Activated naive CD8-positive, alpha-beta T cell treated with anti-CD3 and anti-CD28 coated beads, Interleukin-2, amount 10 ng/mL, durations not matched to agents 7 days and 5 days (primary cell): Measurements from ENCODE around the gene PLEKHM3. TPM values are rescaled to one million over a fixed set of nuclear protein-coding genes. Genes with fewer than 3 reads are reported as not detected.
"Not testable (repeated sequence)": the region's sequence is repeated elsewhere in the genome, so short reads cannot be mapped to it uniquely, and the experiment has no call there.

ENCODE experiments used
- ATAC-seq: fragments of 150-1000 bp; cut with Tn5 transposase; one replicate; pipeline ENCODE4 v1.10.0; 2021; ENCODE audit warnings: low read depth, moderate library complexity
- POLR2A ChIA-PET: fragments of 350-600 bp; sonication (Branson Sonifier 250); formaldehyde crosslinking; loops from one replicate; lab custom pipeline; 2021; ENCODE audit warnings: antibody characterized with exemption; lab: Charles Lee
- DNase-seq: peaks from one replicate; pipeline ENCODE4 v3.0.0; 2021
- H3K27ac Mint-ChIP-seq: one replicate; pipeline ENCODE4 v1.8.0; 2022; ENCODE audit warnings: mild to moderate bottlenecking, mixed read lengths
- H3K27me3 Mint-ChIP-seq: one replicate; pipeline ENCODE4 v1.8.0; 2022; ENCODE audit warnings: mild to moderate bottlenecking, moderate library complexity, mixed read lengths
- H3K36me3 Mint-ChIP-seq: one replicate; pipeline ENCODE4 v1.8.0; 2021; ENCODE audit warnings: mild to moderate bottlenecking, mixed read lengths
- H3K4me1 Mint-ChIP-seq: one replicate; pipeline ENCODE4 v1.8.0; 2021; ENCODE audit warnings: mixed read lengths
- H3K4me3 Mint-ChIP-seq: one replicate; pipeline ENCODE4 v1.8.0; 2022; ENCODE audit warnings: mild to moderate bottlenecking, moderate library complexity, mixed read lengths
- H3K9me3 Mint-ChIP-seq: one replicate; pipeline ENCODE4 v1.8.0; 2021; ENCODE audit warnings: mixed read lengths
- total RNA-seq, 2 experiments: library from RNA; stranded (reverse); gene quantifications; one replicate each; pipeline ENCODE4 v1.2.3, GENCODE V29; 2021

PLEKHM3 gene
- total RNA-seq, 2 experiments from 2014 or later, result 8.7 to 9.5 TPM

DNA sequence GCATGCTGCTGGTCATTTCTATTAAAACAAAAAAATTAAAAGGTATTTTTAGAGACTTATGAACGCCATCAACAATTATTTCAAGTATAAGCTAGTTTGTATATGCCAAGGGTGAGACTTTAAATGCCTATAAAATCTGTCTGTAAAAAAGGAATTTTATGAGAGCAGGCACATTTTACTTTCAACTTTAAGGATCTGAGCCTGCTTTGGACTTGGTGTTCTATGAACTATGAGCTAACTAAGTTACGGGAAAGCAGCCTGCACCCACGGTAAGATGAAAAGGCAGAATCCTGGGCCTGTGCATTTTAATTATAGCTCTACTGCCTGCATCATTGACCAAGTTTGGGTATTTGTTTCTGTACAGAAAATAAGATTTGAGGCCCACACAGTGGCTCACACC is 95.4 kb downstream of the PLEKHM3 start:
- peaks cover 4% of the 10 kb centered on the region for H3K4me1 Mint-ChIP-seq
- POLR2A ChIA-PET, result no interaction called here
- ATAC-seq (no peak), DNase-seq (no peak)
- H3K4me3 Mint-ChIP-seq, result no peak overlapping the region
- H3K27me3 Mint-ChIP-seq, result no peaks in the 10 kb centered on the region
- H3K9me3 Mint-ChIP-seq, result no peaks in the 10 kb centered on the region
- no peak overlapping the region for H3K27ac Mint-ChIP-seq
- H3K36me3 Mint-ChIP-seq, result no peaks in the 10 kb centered on the region

GRCh38 chr2:207928079-207928478 is 97.2 kb downstream of the PLEKHM3 start:
- no peak for DNase-seq
- no peak for ATAC-seq
- POLR2A ChIA-PET, result no interaction called here
- Mint-ChIP-seq H3K4me1 (peaks cover 4% of the 10 kb centered on the region), H3K9me3 (no peaks in the 10 kb centered on the region), H3K36me3 (no peaks in the 10 kb centered on the region), H3K27ac (no peak overlapping the region), H3K27me3 (no peaks in the 10 kb centered on the region), H3K4me3 (no peak overlapping the region)

- Mint-ChIP-seq H3K36me3 (peaks cover 2% of the 10 kb centered on the region), H3K4me1 (peaks cover 4% of the 10 kb centered on the region), H3K27me3 (no peaks in the 10 kb centered on the region), H3K9me3 (no peaks in the 10 kb centered on the region), H3K27ac (no peak overlapping the region), H3K4me3 (no peak overlapping the region)
- ATAC-seq, result no peak
- POLR2A ChIA-PET, result no interaction called here
- no peak for DNase-seq
Measured at GRCh38 chr2:207926989-207927300, 98.4 kb downstream of the PLEKHM3 start.

GRCh38 chr2:207926133-207926988 is 99.0 kb downstream of the PLEKHM3 start:
- ATAC-seq (no peak), DNase-seq (no peak)
- no peaks in the 10 kb centered on the region for H3K27me3 Mint-ChIP-seq
- H3K4me3 Mint-ChIP-seq, result no peak overlapping the region
- peaks cover 4% of the 10 kb centered on the region for H3K4me1 Mint-ChIP-seq
- POLR2A ChIA-PET, result no interaction called here
- H3K36me3 Mint-ChIP-seq, result peaks cover 2% of the 10 kb centered on the region
- no peak overlapping the region for H3K27ac Mint-ChIP-seq
- H3K9me3 Mint-ChIP-seq, result no peaks in the 10 kb centered on the region

DNA sequence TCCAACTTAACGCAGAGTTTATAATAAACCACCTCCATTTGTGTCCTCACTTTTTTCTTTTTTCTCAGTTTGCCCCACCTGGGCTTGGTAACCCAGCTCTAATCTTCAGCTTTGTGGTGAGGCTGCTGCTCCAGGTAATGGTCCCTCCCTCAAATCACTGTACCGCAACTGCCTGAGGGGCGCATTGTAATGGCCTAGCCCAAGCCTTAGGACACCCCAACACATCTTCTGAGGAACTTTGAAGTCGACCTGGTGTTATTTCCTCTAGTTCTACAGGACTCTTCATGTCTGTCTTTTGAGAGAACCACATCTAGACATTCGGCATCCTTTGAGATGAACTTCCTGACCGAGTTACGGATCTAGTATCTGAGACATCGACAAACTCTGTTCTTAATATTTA is 99.7 kb downstream of the PLEKHM3 start:
- Mint-ChIP-seq H3K36me3 (peaks cover 2% of the 10 kb centered on the region), H3K27me3 (no peaks in the 10 kb centered on the region), H3K4me1 (peaks cover 4% of the 10 kb centered on the region), H3K27ac (no peak overlapping the region), H3K9me3 (no peaks in the 10 kb centered on the region), H3K4me3 (no peak overlapping the region)
- POLR2A ChIA-PET, result no interaction called here
- ATAC-seq, result no peak
- DNase-seq, result no peak

GRCh38 chr2:207921606-207922005 is 103.7 kb downstream of the PLEKHM3 start:
- H3K27ac Mint-ChIP-seq, result no peak overlapping the region
- no peak for ATAC-seq
- POLR2A ChIA-PET, result no interaction called here

GRCh38 chr2:207920721-207921120 is 104.6 kb downstream of the PLEKHM3 start:
- Mint-ChIP-seq H3K27ac (no peak overlapping the region), H3K36me3 (peaks cover 3% of the 10 kb centered on the region), H3K4me1 (peaks cover 3% of the 10 kb centered on the region), H3K9me3 (no peaks in the 10 kb centered on the region), H3K4me3 (no peak overlapping the region), H3K27me3 (no peaks in the 10 kb centered on the region)
- DNase-seq (no peak), ATAC-seq (no peak)
- POLR2A ChIA-PET, result no interaction called here

More at GRCh38 chr2:207921606-207922005, 103.7 kb downstream of the PLEKHM3 start:
- no peak for DNase-seq
- no peaks in the 10 kb centered on the region for H3K9me3 Mint-ChIP-seq
- no peaks in the 10 kb centered on the region for H3K27me3 Mint-ChIP-seq
- no peak overlapping the region for H3K4me3 Mint-ChIP-seq
- peaks cover 3% of the 10 kb centered on the region for H3K36me3 Mint-ChIP-seq
- peaks cover 4% of the 10 kb centered on the region for H3K4me1 Mint-ChIP-seq

DNA sequence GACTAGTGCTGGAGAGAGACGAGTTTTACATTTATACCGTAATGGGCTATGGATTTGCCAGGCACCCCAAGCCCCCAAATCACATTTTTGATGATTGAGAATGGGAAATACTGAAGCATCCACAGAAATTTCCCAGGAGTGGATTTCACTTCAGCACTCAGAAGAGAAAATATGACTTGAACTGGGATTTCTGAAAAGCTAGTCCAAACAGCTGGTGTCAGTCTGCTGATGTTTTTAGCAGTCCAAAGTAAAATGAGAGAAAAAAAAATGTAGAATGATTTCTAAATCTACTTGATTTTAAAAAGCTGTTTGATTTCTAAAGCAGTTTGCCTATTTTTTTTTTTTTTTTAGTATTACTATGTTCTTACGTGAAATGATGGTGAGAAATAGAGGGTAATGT is 105.0 kb downstream of the PLEKHM3 start:
- no peaks in the 10 kb centered on the region for H3K9me3 Mint-ChIP-seq
- H3K36me3 Mint-ChIP-seq, result peaks cover 3% of the 10 kb centered on the region
- DNase-seq (no peak), ATAC-seq (no peak)
- POLR2A ChIA-PET, result no interaction called here
- no peak overlapping the region for H3K4me3 Mint-ChIP-seq
- H3K27ac Mint-ChIP-seq, result no peak overlapping the region
- H3K4me1 Mint-ChIP-seq, result no peaks in the 10 kb centered on the region
- no peaks in the 10 kb centered on the region for H3K27me3 Mint-ChIP-seq

GRCh38 chr2:207919164-207919919 is 106.0 kb downstream of the PLEKHM3 start:
- ATAC-seq, result no peak
- H3K4me1 Mint-ChIP-seq, result no peaks in the 10 kb centered on the region
- no peaks in the 10 kb centered on the region for H3K27me3 Mint-ChIP-seq
- POLR2A ChIA-PET, result no interaction called here
- no peaks in the 10 kb centered on the region for H3K9me3 Mint-ChIP-seq
- no peak overlapping the region for H3K27ac Mint-ChIP-seq
- peaks cover 3% of the 10 kb centered on the region for H3K36me3 Mint-ChIP-seq
- no peak for DNase-seq
- no peak overlapping the region for H3K4me3 Mint-ChIP-seq

DNA sequence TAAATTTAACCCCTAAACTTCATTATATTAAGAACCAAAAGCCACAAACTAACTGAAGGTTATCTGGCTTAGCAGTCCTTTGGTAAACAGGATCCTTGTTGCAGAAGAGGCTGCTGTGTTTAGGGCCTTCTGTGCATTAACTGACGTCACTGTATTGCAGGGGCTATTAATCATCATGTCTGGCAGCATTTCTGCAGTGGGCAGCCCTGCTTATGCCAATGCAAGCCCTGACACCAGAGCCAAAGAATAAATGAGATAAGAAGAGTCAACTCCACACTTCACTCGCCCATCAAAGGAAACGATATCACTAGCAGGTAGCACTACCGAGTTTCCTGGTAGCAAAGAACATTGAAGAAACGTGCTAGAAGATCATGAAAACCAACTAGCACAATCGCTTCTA is 110.6 kb downstream of the PLEKHM3 start:
- POLR2A ChIA-PET, result no interaction called here
- no peak overlapping the region for H3K4me3 Mint-ChIP-seq
- no peak for ATAC-seq
- peaks cover 3% of the 10 kb centered on the region for H3K36me3 Mint-ChIP-seq
- H3K4me1 Mint-ChIP-seq, result no peaks in the 10 kb centered on the region
- H3K27me3 Mint-ChIP-seq, result no peaks in the 10 kb centered on the region
- no peak overlapping the region for H3K27ac Mint-ChIP-seq
- DNase-seq, result no peak
- H3K9me3 Mint-ChIP-seq, result no peaks in the 10 kb centered on the region

GRCh38 chr2:207913772-207914358 is 111.5 kb downstream of the PLEKHM3 start:
- Mint-ChIP-seq H3K36me3 (peaks cover 3% of the 10 kb centered on the region), H3K4me1 (no peaks in the 10 kb centered on the region), H3K9me3 (no peaks in the 10 kb centered on the region), H3K27ac (no peak overlapping the region), H3K4me3 (no peak overlapping the region), H3K27me3 (no peaks in the 10 kb centered on the region)
- no peak for DNase-seq
- POLR2A ChIA-PET, result no interaction called here
- no peak for ATAC-seq

DNA sequence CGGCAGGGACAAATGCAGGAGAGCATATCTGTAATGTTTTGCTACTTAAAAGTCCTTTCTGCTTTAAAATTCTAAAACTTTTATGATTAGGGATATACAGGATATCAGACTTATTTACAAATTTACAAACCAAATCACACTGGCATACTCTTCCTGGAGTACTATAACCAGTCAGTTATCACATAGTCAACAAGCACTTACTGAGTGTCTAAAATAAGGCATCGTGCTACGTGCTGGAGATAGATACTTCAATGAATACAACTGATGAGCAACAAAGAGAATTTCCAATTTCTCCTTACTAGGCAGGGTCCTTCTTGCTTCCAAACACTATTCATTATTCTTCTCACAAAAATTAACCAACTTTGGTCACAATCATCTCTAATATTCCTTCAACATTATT is 113.5 kb downstream of the PLEKHM3 start:
- H3K27me3 Mint-ChIP-seq, result no peaks in the 10 kb centered on the region

GRCh38 chr2:207911215-207911614 is 114.1 kb downstream of the PLEKHM3 start:
- peaks cover 2% of the 10 kb centered on the region for H3K36me3 Mint-ChIP-seq
- no peaks in the 10 kb centered on the region for H3K27me3 Mint-ChIP-seq
- ATAC-seq (no peak), DNase-seq (no peak)
- H3K4me3 Mint-ChIP-seq, result no peak overlapping the region
- POLR2A ChIA-PET, result no interaction called here
- H3K27ac Mint-ChIP-seq, result no peak overlapping the region
- H3K4me1 Mint-ChIP-seq, result no peaks in the 10 kb centered on the region
- H3K9me3 Mint-ChIP-seq, result no peaks in the 10 kb centered on the region

More for the DNA sequence above, 113.5 kb downstream of the PLEKHM3 start:
- Mint-ChIP-seq H3K36me3 (peaks cover 2% of the 10 kb centered on the region), H3K4me1 (no peaks in the 10 kb centered on the region), H3K9me3 (no peaks in the 10 kb centered on the region), H3K27ac (no peak overlapping the region), H3K4me3 (no peak overlapping the region)
- no peak for DNase-seq
- POLR2A ChIA-PET, result no interaction called here
- no peak for ATAC-seq

DNA sequence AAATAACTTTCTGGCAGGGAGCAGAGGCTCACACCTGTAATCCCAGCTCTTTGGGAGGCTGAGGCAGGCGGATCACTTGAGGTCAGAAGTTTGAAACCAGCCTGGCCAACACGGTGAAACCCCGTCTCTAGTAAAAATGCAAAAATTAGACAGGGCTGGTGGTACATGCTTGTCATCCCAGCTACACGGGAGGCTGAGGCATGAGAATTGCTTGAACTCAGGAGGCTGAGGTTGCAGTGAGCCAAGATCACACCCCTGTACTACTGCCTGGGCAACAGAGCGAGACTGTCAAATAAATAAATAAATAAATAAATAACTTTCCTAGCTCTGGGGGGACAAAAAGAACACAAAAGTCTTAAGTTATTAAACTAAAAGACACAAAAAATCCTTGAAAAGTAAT is 118.8 kb downstream of the PLEKHM3 start:
- not testable (repeated sequence) for ATAC-seq, H3K27ac Mint-ChIP-seq

More for the DNA sequence above, 118.8 kb downstream of the PLEKHM3 start:
- DNase-seq, H3K36me3 Mint-ChIP-seq, H3K4me3 Mint-ChIP-seq, H3K9me3 Mint-ChIP-seq, H3K27me3 Mint-ChIP-seq, H3K4me1 Mint-ChIP-seq, POLR2A ChIA-PET: not testable (repeated sequence)
